HS-5 (cell line): ENCODE measurements around the gene HOXD9.

Experiments used
- DNase-seq: peaks from one replicate; pipeline ENCODE4 v3.0.0-alpha.2; 2012; ENCODE audit warnings: low read depth

The HOXD9 gene

DNA sequence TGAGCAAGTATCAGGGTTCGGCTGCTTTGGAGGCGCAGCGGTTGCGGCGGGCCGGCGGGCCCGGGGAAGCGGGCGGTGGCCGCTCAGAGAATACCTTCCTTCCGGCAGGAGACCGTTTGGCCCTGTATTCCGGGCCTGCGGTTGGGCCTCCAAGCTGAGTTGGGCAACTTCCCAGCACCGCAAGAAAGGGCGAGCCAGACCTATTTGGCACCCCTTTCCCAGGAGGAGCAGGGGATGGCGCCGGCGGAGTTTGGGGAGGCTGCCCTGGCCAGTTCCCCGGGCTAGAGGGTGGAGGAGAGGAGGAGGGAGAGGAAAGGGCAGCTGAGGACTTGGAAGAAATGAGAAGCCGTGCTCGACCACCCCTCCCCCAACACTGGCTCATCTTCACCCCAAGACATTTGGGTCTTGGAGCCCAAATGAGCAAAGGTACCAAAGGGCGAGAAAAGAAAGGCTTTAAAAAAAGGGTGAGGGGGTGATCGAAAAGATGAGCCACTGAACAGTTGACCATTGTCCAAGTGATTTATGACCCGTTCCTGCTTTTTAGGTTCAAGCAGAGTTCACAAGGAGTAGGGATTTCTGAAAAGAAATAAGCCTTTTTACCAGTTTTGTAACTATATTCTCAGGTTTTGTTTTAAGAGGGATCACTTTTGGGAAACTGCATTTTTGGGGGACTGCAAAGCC lies 43.0 kb downstream of the HOXD9 start:
- no peak for DNase-seq

DNA sequence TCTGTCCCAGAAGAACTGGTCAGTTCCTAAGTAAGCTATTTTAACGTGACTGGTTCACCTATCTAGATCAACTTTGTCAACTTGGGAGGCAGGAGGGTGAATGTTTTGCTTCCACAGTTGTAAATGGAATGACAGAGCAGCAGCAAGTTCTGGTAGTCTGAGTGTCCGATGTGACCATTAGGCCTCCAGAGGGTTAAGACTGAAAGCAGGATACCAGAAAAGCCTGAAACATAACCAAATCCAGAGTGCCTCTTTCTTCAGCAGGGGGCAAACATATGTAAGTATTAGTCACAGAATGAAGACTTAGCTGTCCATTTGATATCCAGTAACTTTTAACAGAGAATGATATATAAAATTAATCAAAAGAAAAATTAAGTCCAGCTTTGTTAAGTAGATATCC lies 43.8 kb downstream of the HOXD9 start:
- no peak for DNase-seq

DNA sequence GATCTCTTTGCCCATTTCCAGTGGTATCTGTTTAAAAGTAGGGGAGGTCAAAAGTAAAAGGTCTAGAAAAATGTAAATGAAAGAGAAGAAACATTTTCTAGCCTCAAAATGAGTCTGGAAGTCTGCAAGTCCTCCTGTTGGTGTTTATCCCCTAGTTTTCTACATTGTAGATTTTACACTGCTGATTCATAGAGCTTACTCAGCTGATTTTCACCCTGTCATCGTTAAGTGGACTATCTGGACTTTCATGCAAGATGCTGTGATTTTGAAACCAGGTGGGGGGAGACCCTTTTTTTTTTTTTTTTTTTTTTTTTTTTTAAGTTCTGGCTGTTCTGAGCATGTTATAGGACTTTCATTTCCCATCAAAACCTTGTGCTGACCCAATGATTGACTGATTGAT lies 44.9 kb downstream of the HOXD9 start:
- DNase-seq, result no peak

DNA sequence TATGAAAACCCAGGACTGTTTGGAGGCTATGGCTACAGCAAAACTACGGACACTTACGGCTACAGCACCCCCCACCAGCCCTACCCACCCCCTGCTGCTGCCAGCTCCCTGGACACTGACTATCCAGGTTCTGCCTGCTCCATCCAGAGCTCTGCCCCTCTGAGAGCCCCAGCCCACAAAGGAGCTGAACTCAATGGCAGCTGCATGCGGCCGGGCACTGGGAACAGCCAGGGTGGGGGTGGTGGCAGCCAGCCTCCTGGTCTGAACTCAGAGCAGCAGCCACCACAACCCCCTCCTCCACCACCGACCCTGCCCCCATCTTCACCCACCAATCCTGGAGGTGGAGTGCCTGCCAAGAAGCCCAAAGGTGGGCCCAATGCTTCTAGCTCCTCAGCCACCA lies 46.7 kb downstream of the HOXD9 start:
- DNase-seq, result no peak

DNA sequence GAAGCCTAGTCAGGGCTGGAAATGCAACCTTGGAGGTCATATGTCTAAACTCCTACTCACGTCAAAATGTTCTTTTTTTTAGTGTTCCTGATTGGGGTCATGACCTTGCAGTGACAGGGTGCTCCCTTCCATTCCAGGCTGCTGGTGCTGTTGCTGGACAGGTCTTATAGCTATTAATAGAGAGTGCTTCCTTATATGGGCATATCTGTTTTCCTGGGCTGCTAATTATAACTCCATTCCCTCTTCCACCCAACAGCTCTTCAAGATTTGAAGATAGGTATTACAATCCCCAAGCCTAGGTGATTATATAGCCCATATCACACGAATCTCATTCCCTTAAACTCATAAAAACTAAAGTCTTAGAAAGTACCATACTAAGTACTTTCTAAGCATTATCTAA lies 47.2 kb downstream of the HOXD9 start:
- DNase-seq, result no peak

DNA sequence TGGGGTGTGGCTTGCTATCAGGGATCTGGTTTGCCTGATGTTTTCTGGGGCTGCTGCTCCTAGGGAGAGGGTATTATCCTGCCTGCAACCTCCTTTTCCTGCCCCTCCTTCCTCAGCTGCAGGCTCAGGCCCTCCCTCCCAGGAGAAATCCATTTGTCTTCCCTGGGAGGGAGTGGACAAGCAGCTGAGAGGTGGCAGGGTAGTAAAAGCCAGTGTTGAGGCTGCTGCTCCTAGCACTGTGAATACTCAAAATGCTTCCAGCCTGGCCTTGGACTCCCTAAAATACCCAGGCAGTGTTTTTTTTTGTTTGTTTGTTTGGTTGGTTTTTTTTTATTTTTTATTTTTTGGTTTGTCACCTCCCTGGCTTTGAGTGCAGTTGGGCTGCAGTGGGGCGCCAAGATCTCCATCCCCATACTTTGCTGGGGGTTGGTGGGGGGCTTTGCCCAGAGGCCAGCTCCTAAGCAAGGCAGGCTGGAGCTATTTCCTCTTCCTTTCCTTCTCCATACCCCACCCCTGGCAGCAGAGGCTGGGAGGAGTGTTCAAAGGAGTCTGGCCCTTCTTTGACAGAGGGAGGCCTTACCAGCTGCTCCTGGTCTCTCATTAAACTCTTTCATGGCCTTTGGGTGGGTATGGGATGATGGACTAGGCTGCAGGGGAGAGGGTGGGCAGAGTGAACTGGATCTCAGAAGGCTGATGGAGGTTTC lies 48.2 kb downstream of the HOXD9 start:
- no peak for DNase-seq

DNA sequence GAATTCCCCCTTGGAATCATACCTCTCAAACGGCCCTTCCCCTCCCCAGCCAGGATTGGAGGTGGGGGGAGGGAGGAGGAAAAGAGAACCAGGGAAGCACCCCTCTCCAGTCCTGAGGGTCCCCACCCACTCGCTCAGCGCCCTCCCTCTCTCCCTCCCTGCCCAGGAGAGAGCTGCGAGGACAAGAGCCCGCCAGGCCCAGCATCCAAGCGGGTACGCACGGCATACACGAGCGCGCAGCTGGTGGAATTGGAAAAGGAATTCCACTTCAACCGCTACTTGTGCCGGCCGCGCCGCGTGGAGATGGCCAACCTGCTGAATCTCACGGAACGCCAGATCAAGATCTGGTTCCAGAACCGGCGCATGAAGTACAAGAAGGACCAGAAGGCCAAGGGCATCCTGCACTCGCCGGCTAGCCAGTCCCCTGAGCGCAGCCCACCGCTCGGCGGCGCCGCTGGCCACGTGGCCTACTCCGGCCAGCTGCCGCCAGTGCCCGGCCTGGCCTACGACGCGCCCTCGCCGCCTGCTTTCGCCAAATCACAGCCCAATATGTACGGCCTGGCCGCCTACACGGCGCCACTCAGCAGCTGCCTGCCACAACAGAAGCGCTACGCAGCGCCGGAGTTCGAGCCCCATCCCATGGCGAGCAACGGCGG lies 49.0 kb downstream of the HOXD9 start:
- no peak for DNase-seq

DNA sequence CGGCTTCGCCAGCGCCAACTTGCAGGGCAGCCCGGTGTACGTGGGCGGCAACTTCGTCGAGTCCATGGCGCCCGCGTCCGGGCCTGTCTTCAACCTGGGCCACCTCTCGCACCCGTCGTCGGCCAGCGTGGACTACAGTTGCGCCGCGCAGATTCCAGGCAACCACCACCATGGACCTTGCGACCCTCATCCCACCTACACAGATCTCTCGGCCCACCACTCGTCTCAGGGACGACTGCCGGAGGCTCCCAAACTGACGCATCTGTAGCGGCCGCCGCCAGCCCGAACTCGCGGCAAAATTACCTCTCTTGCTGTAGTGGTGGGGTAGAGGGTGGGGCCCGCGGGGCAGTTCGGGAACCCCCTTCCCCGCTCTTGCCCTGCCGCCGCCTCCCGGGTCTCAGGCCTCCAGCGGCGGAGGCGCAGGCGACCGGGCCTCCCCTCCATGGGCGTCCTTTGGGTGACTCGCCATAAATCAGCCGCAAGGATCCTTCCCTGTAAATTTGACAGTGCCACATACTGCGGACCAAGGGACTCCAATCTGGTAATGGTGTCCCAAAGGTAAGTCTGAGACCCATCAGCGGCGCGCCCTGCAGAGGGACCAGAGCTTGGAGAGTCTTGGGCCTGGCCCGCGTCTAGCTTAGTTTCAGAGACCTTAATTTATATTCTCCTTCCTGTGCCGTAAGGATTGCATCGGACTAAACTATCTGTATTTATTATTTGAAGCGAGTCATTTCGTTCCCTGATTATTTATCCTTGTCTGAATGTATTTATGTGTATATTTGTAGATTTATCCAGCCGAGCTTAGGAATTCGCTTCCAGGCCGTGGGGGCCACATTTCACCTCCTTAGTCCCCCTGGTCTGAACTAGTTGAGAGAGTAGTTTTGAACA lies 49.7 kb downstream of the HOXD9 start:
- DNase-seq, result no peak

DNA sequence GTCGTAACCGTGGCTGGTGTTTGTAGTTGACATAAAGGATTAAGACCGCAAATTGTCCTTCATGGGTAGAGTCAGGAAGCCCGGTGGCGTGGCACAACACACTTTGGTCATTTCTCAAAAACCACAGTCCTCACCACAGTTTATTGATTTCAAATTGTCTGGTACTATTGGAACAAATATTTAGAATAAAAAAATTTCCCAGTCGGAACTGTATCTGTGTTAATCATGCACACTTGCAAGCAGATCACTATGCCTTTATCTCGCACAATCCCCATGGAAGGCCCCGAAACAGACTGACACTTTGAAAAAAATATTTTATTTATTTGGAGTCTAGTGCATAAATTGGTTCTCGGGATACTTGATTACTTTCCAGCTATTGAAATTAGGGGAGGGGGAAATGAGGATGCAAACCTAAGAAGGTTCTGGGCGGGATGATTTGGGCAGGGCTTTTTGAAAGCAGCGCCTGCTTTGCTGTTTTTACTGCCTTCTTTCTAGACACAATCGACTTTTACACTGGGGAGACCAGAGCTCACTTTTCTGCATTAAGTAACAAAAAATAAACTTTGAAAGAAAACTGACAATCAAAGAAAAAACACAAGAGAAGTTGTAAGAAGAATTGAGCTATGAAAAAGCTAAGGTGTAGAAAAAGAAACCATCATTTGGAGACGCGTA lies 50.5 kb downstream of the HOXD9 start:
- no peak for DNase-seq

DNA sequence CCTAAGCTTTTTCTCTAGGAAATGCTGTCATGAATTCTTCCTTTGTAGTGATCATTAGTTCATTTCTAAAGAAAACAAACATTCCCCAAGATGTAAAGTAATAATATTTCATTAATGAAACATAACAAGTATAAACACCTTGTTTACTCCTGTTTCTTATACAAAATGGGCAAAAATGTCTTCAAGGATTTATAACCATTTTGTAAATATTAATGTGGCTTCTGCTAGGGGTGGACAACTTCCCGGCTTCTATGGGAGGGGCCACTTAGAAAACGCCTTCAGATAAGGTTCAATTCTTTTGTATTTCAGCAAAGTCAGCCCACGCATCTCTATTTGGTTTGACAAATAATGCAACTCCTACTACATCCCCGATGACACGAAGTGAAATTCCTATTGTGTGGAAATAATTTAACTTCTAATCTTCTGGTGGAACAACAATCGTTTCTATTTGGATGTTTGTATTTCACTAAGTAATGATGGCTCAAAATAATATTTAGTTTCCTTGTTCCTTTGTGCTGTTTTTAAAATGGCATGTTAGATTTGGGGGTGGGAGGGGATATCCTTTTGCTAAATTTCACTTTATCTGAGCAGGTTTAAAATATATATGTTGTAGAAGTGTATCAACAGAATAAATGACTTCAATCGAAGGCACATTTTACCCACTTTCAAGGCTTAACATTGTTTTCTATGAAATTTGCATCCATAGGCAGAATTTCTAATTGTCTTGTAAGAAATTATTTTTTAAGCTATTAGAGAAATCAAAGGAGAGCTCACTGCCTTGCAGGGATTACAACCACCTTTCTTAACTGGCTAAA lies 51.3 kb downstream of the HOXD9 start:
- no peak for DNase-seq

DNA sequence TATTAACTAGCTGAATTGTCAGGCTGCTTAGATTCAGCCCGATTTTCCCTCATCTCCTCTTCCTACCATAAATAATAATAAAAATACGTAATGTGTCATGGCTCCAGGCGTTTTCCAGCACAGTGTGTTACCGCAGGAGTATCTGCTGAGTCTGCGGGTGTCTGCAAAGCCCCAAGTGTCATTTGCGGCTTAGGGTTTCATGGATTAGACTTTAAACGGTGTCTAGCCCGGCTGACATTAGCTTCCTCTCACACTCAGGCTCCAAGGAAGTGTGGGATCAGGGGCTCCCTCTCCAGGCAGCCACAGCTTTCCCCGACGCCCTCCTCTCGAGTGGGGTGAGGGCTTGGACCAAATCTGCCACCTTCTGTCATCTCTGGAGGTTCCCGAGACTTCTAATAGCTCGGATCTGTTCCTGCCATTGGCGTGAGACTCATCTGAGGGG lies 51.9 kb downstream of the HOXD9 start:
- DNase-seq, result no peak
